GM12865 (cell line): ENCODE results near the gene UTY.

Experiments used
- DNase-seq: peaks from one replicate; pipeline ENCODE4 v3.0.0; 2010; ENCODE audit warnings: low read depth
- H3K4me3 ChIP-seq: 2 replicates; pipeline ENCODE4 v1.5.1; 2011; ENCODE audit warnings: mild to moderate bottlenecking, low read depth, low read length, control low read depth
- TF ChIP-seq, protein P1 (sequence below): IDR thresholded peaks from 2 replicates; pipeline ENCODE4 v1.5.1; 2011; ENCODE audit warnings: low read length, control low read depth, low read depth, inconsistent platforms; ENCODE audit not compliant: insufficient read depth; ENCODE audit errors: missing control alignments

Gene UTY

DNA sequence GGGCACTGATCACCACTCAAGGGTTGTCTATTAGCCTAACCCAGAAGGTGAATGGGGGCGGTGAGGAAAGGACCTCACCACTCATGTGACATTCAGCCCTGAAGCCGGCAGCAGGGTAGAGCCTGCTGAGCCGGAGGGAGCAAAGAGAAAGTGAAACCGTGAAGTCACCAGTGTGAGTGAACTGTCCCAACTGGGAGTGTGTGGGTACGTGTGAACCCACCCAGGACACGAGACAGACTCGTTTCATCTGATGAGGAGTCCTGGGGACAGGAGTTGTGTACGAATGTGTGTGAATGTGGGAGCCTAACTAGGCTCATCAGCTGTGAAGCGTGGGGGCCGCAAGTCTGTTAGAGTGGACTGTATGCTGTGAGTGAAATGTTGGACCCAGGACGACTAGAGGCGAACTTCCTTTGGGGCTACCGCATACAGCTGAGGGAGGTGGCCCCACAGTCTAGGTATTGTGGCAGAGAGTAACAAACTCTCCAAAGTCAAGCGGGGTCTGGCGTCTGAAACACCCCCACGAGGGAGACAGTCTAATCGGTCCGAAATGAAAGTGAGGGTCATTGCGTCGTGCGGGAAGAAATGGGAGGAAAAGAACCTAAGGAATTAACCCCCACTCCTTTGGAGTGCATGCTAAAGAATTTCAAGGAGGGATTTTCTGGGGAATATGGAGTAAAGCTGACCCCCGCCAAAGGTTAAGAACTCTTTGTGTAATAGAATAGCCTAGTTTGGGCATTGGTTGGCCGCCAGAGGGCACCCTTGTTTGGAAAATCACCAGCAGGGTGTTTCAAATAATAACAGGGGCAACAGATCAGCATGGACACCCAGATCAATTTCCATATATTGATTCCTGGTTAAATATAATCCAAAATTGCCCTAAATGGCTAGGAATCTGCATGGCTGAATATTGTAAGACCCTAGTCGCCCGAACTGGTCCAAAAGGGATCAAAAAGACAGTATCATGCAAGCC lies 43.6 kb downstream of the UTY start:
- DNase-seq: no peak
- TF ChIP-seq, protein P1, sequence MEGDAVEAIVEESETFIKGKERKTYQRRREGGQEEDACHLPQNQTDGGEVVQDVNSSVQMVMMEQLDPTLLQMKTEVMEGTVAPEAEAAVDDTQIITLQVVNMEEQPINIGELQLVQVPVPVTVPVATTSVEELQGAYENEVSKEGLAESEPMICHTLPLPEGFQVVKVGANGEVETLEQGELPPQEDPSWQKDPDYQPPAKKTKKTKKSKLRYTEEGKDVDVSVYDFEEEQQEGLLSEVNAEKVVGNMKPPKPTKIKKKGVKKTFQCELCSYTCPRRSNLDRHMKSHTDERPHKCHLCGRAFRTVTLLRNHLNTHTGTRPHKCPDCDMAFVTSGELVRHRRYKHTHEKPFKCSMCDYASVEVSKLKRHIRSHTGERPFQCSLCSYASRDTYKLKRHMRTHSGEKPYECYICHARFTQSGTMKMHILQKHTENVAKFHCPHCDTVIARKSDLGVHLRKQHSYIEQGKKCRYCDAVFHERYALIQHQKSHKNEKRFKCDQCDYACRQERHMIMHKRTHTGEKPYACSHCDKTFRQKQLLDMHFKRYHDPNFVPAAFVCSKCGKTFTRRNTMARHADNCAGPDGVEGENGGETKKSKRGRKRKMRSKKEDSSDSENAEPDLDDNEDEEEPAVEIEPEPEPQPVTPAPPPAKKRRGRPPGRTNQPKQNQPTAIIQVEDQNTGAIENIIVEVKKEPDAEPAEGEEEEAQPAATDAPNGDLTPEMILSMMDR: no peak
- no peak overlapping the region for H3K4me3 ChIP-seq

DNA sequence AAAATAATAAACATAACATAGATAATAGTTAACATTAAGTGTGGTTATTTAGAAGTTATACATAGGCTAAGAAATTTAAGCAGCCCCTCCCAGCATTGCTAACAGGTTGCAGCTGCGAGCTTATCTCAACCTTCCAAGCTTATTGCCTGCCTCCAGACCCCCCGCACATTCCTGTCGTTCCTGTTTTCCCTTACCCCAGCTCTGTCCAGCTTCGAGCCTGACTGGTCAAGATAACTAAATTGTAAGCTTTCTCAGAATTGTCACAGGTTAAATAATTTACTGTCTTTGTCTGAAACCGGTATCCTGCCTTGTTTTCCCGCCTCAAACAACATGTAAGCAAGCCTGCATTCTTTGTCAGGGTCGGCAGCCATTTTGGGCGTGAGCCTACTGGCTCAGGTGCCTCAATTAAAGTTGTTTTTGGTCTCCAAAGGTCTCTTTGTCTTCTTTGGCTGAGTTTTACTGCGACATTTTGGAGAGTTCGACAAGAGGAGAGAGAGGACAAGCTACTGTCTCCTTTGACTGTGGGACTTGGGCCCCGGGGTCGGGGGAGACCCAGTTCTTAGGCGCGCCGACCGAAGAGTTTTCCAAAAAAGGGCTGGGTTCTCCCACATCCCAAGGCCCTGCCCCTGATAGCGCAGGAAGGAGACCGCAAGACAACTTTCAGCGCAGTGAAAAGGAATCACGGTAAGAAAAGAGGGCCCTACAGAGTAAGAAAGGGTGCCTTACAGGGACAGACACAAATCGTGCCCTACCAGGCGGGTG lies 44.4 kb downstream of the UTY start:
- DNase-seq: no peak
- no peak overlapping the region for H3K4me3 ChIP-seq
- TF ChIP-seq, protein P1: no peak

- no peak for DNase-seq
- TF ChIP-seq, protein P1: no peak
- H3K4me3 ChIP-seq: no peak overlapping the region
These were observed 47.4 kb downstream of the UTY start for GRCh38 chrY:13432293-13433025.

DNA sequence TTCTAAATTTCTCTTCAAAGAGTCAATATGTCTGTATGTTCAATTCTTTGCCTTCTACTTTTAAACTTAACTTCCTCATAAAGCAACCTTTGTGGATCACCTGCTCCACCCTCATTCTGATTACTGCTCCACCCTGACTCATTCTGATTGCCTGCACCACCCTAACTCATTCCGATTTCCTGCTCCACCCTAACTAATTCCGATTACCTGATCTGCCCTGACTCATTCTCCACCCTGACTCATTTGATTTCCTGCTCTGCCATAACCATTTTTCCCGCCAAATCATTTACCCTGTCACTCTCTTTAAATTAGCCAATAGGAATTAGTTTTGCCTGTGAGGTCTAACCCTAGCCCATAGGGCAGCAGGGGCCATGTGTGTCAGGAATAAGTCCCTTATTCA lies 50.3 kb downstream of the UTY start:
- H3K4me3 ChIP-seq: no peak overlapping the region
- TF ChIP-seq, protein P1: no peak
- DNase-seq: no peak

DNA sequence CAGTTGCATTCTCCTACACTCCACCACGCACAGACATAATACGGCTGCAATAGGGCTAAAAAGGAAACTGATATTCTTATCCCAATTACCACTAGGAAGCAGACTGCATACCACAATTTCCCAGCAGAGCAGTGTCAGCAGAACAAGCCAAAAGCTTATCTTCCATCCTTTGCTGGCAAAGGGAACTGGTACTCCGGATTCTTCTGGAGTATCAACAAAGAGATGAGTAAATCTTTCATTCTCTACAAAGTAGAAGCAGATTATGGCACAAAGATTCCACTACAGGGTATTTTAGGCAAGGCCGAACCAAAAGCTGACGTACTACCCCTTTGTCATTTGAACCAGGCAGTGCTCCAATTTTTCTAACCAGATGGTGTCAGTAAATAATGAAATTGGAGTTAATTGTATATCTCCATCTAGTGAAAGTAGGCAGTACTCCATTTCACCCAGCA lies 56.5 kb downstream of the UTY start:
- H3K4me3 ChIP-seq: no peak overlapping the region
- DNase-seq: no peak
- TF ChIP-seq, protein P1: no peak

DNA sequence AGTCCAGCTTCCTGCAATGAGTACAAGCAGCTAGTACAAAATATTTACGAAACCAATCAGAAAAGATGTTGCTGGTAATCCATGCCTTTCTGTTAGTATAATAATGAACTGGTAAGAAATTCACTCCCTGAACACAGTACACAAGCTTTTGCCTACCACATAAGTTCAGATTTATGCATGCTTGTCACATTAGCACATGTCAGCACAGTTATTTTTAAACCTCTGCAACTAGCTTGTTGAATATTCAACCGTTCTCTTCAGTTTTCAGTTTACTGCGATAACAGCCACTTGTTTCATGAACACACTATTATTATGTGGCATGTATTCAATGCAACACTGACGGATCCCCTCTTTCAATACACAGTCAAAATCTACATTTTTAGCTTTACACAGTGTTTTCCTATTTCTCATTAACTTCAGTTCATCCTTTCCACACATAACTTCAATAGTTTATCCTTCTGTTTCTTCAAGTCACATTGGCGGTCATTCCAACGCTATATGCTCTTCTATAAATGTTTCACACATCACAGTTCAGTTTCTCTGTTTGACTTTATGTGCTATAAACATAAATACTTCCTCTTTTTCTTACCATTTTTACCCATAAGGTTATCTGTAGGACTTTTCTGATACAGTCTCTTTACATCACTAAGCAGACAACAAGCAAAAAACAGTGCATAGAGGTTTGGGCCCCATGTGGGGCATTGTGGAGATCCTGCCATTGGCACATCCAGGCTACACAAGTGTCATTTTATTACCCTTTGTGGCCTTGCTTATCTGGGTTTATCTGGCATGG lies 62.8 kb downstream of the UTY start:
- H3K4me3 ChIP-seq: no peak overlapping the region
- TF ChIP-seq, protein P1: no peak

More for the DNA sequence above, 62.8 kb downstream of the UTY start:
- DNase-seq: no peak
